Cardiac fibroblast (primary cell): ENCODE results near the gene ADISSP.

Source experiments
- DNase-seq, 2 donors: peaks; one replicate each; pipeline versions ENCODE4 v3.0.0 to v3.0.0-alpha.2; 2010; ENCODE audit warnings: low read depth in 2 of 2
- H3K4me3 ChIP-seq, 2 donors: replicated peaks in 1 of 2; 1 replicate in 1 of 2; 2 replicates in 1 of 2; pipeline ENCODE4 v1.5.1; 2011; ENCODE audit warnings: low read depth in 2 of 2, low read length in 2 of 2, mild to moderate bottlenecking in 2 of 2, moderate library complexity in 1 of 2
- CTCF ChIP-seq: IDR thresholded peaks from one replicate; pipeline ENCODE4 v1.5.1; 2011; ENCODE audit warnings: low read depth, mild to moderate bottlenecking, low read length, inconsistent platforms

Gene ADISSP

DNA sequence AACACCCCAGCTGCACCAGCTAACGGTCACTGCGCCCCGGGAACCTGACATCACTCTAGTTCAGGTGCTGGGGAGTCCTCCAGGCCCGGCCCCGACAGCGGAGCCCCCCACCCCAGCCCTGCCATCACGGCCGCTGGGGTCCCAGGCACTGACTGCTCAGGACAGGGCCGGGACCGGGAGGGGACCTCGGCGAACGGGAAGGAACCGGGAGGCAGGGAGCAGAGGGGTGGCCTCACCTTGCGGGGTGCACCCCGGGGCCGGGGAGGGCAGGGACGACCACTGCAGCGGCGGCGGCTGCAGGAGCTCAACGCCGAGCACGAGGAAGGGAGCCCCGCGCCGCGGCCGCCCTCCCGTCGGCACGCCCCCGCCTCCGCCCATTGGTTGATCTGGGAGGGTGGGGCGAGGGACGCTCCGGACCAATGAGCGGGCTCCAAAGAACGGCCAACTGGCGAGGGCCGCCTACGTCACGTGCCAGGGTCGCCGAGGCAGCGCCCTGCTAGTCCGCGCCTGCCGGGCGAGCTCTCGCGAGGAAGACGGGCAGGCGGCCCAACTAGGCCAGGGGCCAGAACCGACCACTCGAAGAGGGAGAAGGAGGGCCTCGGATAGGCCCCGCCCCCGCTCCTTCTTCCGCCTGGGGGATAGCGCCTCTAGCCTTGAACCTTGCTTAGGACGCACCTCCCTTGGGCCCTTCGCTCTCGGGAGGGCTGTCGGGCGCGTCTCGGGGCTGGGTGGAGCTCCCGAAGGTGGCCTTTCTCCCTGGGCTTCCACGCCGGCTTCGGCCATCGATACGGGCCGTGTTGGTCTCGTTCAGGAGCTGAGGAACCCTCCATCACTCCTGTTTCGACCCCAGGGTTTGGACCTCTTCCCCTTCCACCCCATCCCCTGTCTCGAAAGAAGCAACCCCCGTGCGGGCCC, at the start of gene ADISSP:
Gene ADISSP, minus strand, starts transcription at position 327 of the 915 bp plus-strand sequence. CDS start 7,653 bp downstream, outside the sequence.
- TF ChIP-seq CTCF: no peak
- peak within 1 kb of the TSS; percentile 73 to 78 for H3K4me3 ChIP-seq
- DNase-seq: peak; percentile 98 to 99

GRCh38 chr20:3815703-3816315, 48.3 kb upstream of the ADISSP start:
- H3K4me3 ChIP-seq: no peak overlapping the region
- no peak for DNase-seq
- no peak for TF ChIP-seq CTCF

GRCh38 chr20:3814928-3815495, 47.5 kb upstream of the ADISSP start:
- no peak for TF ChIP-seq CTCF
- no peak overlapping the region for H3K4me3 ChIP-seq
- DNase-seq: no peak

DNA sequence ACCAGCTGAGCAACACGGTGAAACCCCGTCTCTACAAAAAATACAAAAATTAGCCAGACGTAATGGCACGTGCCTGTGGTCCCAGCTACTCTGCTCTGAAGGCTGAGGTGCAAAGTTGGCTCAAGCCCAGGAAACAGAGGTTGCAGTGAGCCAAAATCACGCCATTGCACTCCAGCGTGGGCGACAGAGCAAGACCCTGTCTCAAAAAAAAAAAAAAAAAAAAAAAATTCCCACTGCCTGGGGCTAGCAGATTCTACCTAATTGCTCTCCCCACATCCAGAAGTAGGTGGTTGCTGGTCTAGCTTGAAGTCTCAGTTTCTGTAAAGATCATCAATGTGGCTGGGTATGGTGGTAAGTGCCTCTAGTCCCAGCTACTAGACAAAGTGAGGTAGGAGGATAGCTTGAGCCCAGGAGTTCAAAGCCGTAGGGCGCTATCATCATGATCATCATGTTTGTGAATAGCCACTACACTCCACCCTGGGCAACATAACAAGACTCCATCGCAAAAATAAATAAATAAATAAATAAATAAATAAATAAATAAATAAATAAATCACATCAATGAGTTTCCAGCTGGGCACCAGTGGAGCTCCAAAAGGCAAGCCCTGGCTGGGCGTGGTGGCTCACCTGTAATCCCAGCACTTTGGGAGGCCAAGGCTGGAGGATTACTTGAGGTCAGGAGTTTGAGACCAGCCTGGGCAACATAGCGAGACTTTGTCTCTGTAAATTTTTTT, 46.5 kb upstream of the ADISSP start:
- no peak for TF ChIP-seq CTCF
- no peak for DNase-seq
- no peak overlapping the region for H3K4me3 ChIP-seq

- no peak for DNase-seq
- no peak overlapping the region for H3K4me3 ChIP-seq
- no peak for TF ChIP-seq CTCF
These were observed 45.7 kb upstream of the ADISSP start for GRCh38 chr20:3812975-3813847.
